GM12874 (cell line): ENCODE data around the gene ADD1.

Experiments
- CTCF ChIP-seq: IDR thresholded peaks from 2 replicates; pipeline ENCODE4 v1.5.1; 2011; ENCODE audit warnings: low read depth, mild to moderate bottlenecking, control low read depth, low read length, moderate library complexity; ENCODE audit not compliant: insufficient read depth

Gene ADD1

GRCh38 chr4:2963175-2963965 is 119.7 kb downstream of the ADD1 start, which contains the start of the genes GRK4 and NOP14:
GRK4 (plus strand) TSS chr4:2963571; CDS start chr4:2964071, 500 bp downstream.
NOP14 (minus strand) TSS chr4:2963406; CDS start chr4:2963319, 87 bp downstream.
- TF ChIP-seq CTCF, result 0 out of 2 replicates have a peak, but pooled peaks have one; percentile 18

- no peak for TF ChIP-seq CTCF
Measured at GRCh38 chr4:2963966-2964471, 120.4 kb downstream of the ADD1 start.

GRCh38 chr4:2964706-2965258 is 121.1 kb downstream of the ADD1 start:
- no peak for TF ChIP-seq CTCF

- TF ChIP-seq CTCF, result no peak
Measured at GRCh38 chr4:2965262-2965661, 121.6 kb downstream of the ADD1 start.

GRCh38 chr4:2968381-2968780 is 124.7 kb downstream of the ADD1 start:
- TF ChIP-seq CTCF, result no peak

GRCh38 chr4:2971275-2971674 is 127.6 kb downstream of the ADD1 start:
- TF ChIP-seq CTCF, result no peak

- TF ChIP-seq CTCF, result no peak
Measured at GRCh38 chr4:2977211-2978088, 133.8 kb downstream of the ADD1 start.
